Mesodermal cell (in vitro differentiated cells): ENCODE data around the gene COX5B.

ENCODE experiments used
- H3K27ac ChIP-seq: 2 replicates; pipeline ENCODE4 v1.7.0; 2013; ENCODE audit warnings: mild to moderate bottlenecking, low read depth, low read length, moderate library complexity; ENCODE audit not compliant: severe bottlenecking
- H3K36me3 ChIP-seq: 2 replicates; pipeline ENCODE4 v1.7.1; 2013; ENCODE audit warnings: mild to moderate bottlenecking, low read length, moderate library complexity; ENCODE audit not compliant: control insufficient read depth, insufficient read depth
- H3K4me1 ChIP-seq: one replicate; pipeline ENCODE4 v1.7.1; 2013; ENCODE audit warnings: mild to moderate bottlenecking, low read length; ENCODE audit not compliant: insufficient read depth, control insufficient read depth, poor library complexity, severe bottlenecking
- H3K4me3 ChIP-seq: 2 replicates; pipeline ENCODE4 v1.7.0; 2013; ENCODE audit warnings: low read length, control low read depth, mild to moderate bottlenecking; ENCODE audit not compliant: insufficient read depth, poor library complexity, severe bottlenecking; ENCODE audit errors: extremely low read depth
- H3K9me3 ChIP-seq: 2 replicates; pipeline ENCODE4 v1.7.1; 2013; ENCODE audit warnings: mild to moderate bottlenecking, low read length, moderate library complexity; ENCODE audit not compliant: control insufficient read depth
- WGBS, 2 experiments: methylation state at CpG; one replicate each; pipeline ENCODE4 v1.1.5; 2013; ENCODE audit warnings: missing lambda C conversion rate in 2 of 2; ENCODE audit not compliant: insufficient coverage in 2 of 2; 5-methylcytosine and 5-hydroxymethylcytosine counted together

Gene COX5B

DNA sequence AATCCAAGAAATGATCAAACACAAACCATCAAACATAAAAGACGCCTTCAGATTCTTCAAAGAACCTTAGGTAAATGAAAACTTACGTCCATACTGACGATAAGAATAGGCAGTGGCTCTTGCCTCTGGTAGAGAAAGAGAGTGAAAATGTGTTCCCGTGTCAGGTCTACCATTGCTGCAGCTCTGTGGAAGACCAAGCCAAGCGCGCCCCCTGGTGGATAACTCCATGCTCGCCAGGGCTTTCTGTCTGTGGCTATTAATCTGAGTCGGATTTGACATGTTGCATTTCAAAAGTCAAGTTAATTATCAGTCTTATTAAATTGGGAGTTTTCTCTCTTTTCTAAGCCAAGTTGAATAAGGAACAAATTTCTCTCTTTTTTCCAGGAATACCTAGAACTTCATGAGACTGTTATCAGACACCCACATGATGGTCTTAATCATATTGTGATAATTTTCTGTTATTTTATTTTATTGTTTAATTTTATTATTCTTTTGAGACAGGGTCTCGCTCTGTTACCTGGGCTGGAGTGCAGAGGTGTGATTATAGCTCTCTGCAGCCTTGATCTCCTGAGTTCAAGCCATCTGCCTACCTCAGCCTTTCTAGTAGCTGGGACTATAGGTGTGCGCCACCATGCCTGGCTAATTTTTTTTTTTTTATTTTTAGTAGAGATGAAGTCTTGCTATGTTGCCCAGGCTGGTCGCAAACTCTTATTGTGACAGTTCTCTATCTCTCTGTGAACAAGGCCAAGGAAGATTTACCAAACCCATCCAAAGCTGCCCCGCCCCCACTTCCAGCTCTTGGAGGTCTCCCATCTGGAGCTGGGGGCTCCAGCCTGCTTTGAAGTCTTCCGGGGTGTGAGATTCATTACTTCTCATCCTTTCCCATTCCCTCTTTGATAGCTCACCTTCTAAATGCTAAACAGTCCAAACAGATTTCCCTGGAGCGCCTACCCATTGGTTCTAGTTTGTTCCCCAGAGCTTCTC lies 51.7 kb downstream of the COX5B start:
- Histone ChIP-seq H3K4me3 (no peak overlapping the region), H3K36me3 (no peaks in the 10 kb centered on the region), H3K9me3 (no peaks in the 10 kb centered on the region), H3K27ac (no peak overlapping the region), H3K4me1 (peaks cover 11% of the 10 kb centered on the region)
- WGBS, 2 experiments = 32 to 43% methylated on average over 6 to 10 of the region's 14 CpGs
